ENCODE measurements around the gene MEIS3.

Gene MEIS3

DNA sequence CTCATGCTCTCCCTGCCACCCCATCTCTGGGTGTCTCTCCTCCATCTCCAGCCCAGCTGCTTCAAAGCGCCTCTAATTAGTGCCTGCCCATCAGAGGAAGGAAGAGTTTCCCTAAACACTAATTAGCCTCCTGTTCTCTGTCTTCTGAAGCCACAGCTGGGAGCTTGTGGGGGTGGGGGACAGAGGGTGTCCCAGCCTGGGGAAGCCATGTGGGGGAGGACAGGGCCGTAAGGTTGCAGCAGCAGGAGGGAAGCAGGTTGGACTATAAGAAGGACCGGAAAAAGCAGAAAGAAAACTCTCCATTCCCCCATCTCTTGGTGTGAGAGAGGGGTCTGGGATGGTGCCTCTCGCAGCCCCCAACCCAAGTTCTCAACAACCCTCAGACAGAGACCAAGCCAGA lies 26.2 kb upstream of the MEIS3 start:
- H3K9me3 Mint-ChIP-seq: no peaks in the 10 kb centered on the region
- peak overlapping the region; percentile 51 for H3K4me3 Mint-ChIP-seq
- peak overlapping the region; percentile 81 for H3K27ac Mint-ChIP-seq
- H3K36me3 Mint-ChIP-seq (ENCODE audit: low read depth): peaks cover 2% of the 10 kb centered on the region
- H3K4me1 Mint-ChIP-seq (ENCODE audit: low read depth): peaks cover 32% of the 10 kb centered on the region
- H3K27me3 Mint-ChIP-seq (ENCODE audit: low read depth): peaks cover 73% of the 10 kb centered on the region

GRCh38 chr19:47444388-47444821 lies 25.1 kb upstream of the MEIS3 start:
- H3K9me3 Mint-ChIP-seq: no peaks in the 10 kb centered on the region
- peaks cover 71% of the 10 kb centered on the region for H3K27me3 Mint-ChIP-seq (ENCODE audit: low read depth)
- H3K27ac Mint-ChIP-seq: peak overlapping the region; percentile 38
- peak overlapping the region; percentile 46 for H3K4me3 Mint-ChIP-seq
- H3K36me3 Mint-ChIP-seq (ENCODE audit: low read depth): peaks cover 2% of the 10 kb centered on the region
- peaks cover 32% of the 10 kb centered on the region for H3K4me1 Mint-ChIP-seq (ENCODE audit: low read depth)

DNA sequence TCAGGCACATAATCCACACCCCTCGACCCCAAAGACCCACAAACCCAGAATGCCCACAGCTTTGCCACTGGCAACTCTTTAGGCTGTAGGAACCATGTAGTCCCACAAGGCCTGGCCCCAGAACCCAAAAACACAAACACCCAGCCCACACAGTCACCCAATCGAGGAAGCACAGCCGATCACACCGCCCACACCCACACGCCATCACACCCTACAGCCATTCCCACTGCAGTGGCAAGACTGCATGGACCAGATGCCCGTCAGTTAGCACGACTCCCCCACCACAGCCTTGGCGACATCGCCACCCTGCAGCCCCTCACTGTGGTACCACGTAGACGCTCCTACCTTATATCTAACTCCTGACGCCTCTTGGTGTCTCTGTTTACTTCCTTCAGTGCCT lies 24.0 kb upstream of the MEIS3 start:
- Mint-ChIP-seq H3K4me1 (ENCODE audit: low read depth) (peaks cover 34% of the 10 kb centered on the region), H3K27me3 (ENCODE audit: low read depth) (peaks cover 68% of the 10 kb centered on the region), H3K9me3 (no peaks in the 10 kb centered on the region), H3K36me3 (ENCODE audit: low read depth) (peaks cover 2% of the 10 kb centered on the region), H3K27ac (no peak overlapping the region), H3K4me3 (no peak overlapping the region)

DNA sequence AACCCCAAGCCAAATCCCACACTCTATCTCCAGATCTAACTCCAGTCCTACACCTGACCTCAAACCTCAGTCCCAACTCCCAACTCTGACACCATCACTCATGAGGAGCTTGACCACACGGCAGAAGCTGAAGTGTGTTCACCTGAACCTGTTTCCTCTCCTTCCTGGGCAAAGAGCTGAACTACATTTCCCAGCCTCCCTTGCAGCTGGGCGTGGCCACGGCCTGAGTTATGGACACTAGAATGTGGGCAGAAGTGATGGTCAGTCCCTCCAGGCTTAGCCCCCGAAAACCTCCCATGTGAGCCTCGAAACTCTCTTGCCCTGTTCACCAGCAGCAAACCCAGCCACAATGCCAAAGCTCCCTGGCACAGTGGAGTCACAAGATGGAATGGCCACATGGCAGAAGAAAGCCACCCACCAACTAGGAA lies 19.5 kb upstream of the MEIS3 start:
- no peak overlapping the region for H3K27ac Mint-ChIP-seq
- no peaks in the 10 kb centered on the region for H3K9me3 Mint-ChIP-seq
- H3K27me3 Mint-ChIP-seq (ENCODE audit: low read depth): peaks cover 43% of the 10 kb centered on the region
- no peak overlapping the region for H3K4me3 Mint-ChIP-seq
- no peaks in the 10 kb centered on the region for H3K36me3 Mint-ChIP-seq (ENCODE audit: low read depth)
- peaks cover 26% of the 10 kb centered on the region for H3K4me1 Mint-ChIP-seq (ENCODE audit: low read depth)

GRCh38 chr19:47437500-47437899 lies 18.2 kb upstream of the MEIS3 start:
- peaks cover 30% of the 10 kb centered on the region for H3K27me3 Mint-ChIP-seq (ENCODE audit: low read depth)
- no peaks in the 10 kb centered on the region for H3K9me3 Mint-ChIP-seq
- peaks cover 27% of the 10 kb centered on the region for H3K4me1 Mint-ChIP-seq (ENCODE audit: low read depth)
- H3K27ac Mint-ChIP-seq: no peak overlapping the region
- H3K36me3 Mint-ChIP-seq (ENCODE audit: low read depth): no peaks in the 10 kb centered on the region
- H3K4me3 Mint-ChIP-seq: no peak overlapping the region

GRCh38 chr19:47436712-47437401 lies 17.5 kb upstream of the MEIS3 start:
- Mint-ChIP-seq H3K36me3 (ENCODE audit: low read depth) (no peaks in the 10 kb centered on the region), H3K27me3 (ENCODE audit: low read depth) (peaks cover 26% of the 10 kb centered on the region), H3K4me1 (ENCODE audit: low read depth) (peaks cover 30% of the 10 kb centered on the region), H3K4me3 (no peak overlapping the region), H3K27ac (peak overlapping the region; percentile 4), H3K9me3 (no peaks in the 10 kb centered on the region)

DNA sequence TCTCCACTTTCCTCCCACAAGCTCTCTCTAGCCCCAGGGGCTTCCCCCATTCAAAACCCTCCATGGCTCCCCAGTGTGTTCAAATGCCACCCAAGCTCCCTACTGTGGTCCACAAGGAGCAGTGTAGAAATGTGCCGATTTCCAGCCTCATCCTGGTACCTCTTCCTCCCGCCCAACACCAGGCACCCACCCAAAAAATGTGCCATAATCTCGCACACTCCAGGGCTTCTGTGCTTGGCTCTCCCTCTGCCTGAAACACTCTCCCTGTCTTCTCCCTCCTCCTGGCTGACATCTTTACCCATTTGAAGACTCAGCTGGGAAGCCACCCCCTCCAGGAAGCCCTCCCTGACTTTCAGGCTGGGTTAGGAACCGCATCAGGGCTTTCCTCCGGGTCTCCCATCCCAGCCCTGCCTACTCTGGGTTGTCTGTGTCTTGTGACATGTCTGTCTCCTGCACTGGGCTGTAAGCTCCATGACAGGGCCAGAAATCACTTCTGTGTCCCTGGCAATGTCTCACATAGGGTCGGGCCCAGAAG lies 16.6 kb upstream of the MEIS3 start:
- H3K36me3 Mint-ChIP-seq (ENCODE audit: low read depth): no peaks in the 10 kb centered on the region
- H3K9me3 Mint-ChIP-seq: no peaks in the 10 kb centered on the region
- H3K4me1 Mint-ChIP-seq (ENCODE audit: low read depth): peaks cover 30% of the 10 kb centered on the region
- H3K27ac Mint-ChIP-seq: no peak overlapping the region
- H3K27me3 Mint-ChIP-seq (ENCODE audit: low read depth): peaks cover 22% of the 10 kb centered on the region
- H3K4me3 Mint-ChIP-seq: no peak overlapping the region

- Mint-ChIP-seq H3K36me3 (ENCODE audit: low read depth) (no peaks in the 10 kb centered on the region), H3K4me1 (ENCODE audit: low read depth) (peaks cover 30% of the 10 kb centered on the region), H3K27me3 (ENCODE audit: low read depth) (peaks cover 24% of the 10 kb centered on the region), H3K4me3 (peak overlapping the region; percentile 60), H3K27ac (peak overlapping the region; percentile 67), H3K9me3 (no peaks in the 10 kb centered on the region)
These were observed 15.9 kb upstream of the MEIS3 start for GRCh38 chr19:47435196-47435595.

GRCh38 chr19:47434088-47434487 lies 14.8 kb upstream of the MEIS3 start:
- no peak overlapping the region for H3K4me3 Mint-ChIP-seq
- no peaks in the 10 kb centered on the region for H3K36me3 Mint-ChIP-seq (ENCODE audit: low read depth)
- peaks cover 35% of the 10 kb centered on the region for H3K4me1 Mint-ChIP-seq (ENCODE audit: low read depth)
- H3K27ac Mint-ChIP-seq: no peak overlapping the region
- H3K9me3 Mint-ChIP-seq: no peaks in the 10 kb centered on the region
- peaks cover 24% of the 10 kb centered on the region for H3K27me3 Mint-ChIP-seq (ENCODE audit: low read depth)

DNA sequence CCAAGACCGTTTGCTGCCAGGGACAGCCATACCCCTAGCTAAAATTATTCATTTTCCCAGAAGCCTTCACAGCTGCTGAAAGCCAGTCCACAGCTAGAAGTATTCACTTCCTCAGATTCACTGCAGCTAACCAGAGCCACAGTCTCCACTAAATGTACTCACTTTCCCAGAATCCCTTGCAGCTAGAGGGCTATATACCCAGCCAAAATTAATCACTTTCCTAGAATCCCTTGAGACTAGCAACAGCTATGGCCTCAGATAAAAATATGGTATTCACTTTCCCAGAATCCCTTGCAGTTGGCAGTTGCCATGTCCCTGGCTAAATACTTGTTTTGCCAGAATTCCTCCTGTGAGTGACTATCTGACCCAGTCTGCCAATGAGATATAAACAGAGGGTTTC lies 13.8 kb upstream of the MEIS3 start:
- Mint-ChIP-seq H3K4me3 (no peak overlapping the region), H3K27ac (no peak overlapping the region), H3K4me1 (ENCODE audit: low read depth) (peaks cover 34% of the 10 kb centered on the region), H3K36me3 (ENCODE audit: low read depth) (no peaks in the 10 kb centered on the region), H3K27me3 (ENCODE audit: low read depth) (peaks cover 18% of the 10 kb centered on the region), H3K9me3 (no peaks in the 10 kb centered on the region)

- Mint-ChIP-seq H3K9me3 (no peaks in the 10 kb centered on the region), H3K4me3 (no peak overlapping the region), H3K36me3 (ENCODE audit: low read depth) (no peaks in the 10 kb centered on the region), H3K27ac (no peak overlapping the region), H3K27me3 (ENCODE audit: low read depth) (peaks cover 18% of the 10 kb centered on the region), H3K4me1 (ENCODE audit: low read depth) (peaks cover 34% of the 10 kb centered on the region)
These were observed 13.2 kb upstream of the MEIS3 start for GRCh38 chr19:47432499-47432898.

- Mint-ChIP-seq H3K27me3 (ENCODE audit: low read depth) (peaks cover 15% of the 10 kb centered on the region), H3K9me3 (no peaks in the 10 kb centered on the region), H3K4me3 (no peak overlapping the region), H3K36me3 (ENCODE audit: low read depth) (no peaks in the 10 kb centered on the region), H3K27ac (peak overlapping the region; percentile 56), H3K4me1 (ENCODE audit: low read depth) (peaks cover 31% of the 10 kb centered on the region)
These were observed 12.8 kb upstream of the MEIS3 start for GRCh38 chr19:47432091-47432490.

GRCh38 chr19:47430041-47430802 lies 10.9 kb upstream of the MEIS3 start:
- no peaks in the 10 kb centered on the region for H3K9me3 Mint-ChIP-seq
- peak overlapping the region; percentile 56 for H3K4me3 Mint-ChIP-seq
- peaks cover 20% of the 10 kb centered on the region for H3K4me1 Mint-ChIP-seq (ENCODE audit: low read depth)
- peaks cover 13% of the 10 kb centered on the region for H3K27me3 Mint-ChIP-seq (ENCODE audit: low read depth)
- no peak overlapping the region for H3K27ac Mint-ChIP-seq
- no peaks in the 10 kb centered on the region for H3K36me3 Mint-ChIP-seq (ENCODE audit: low read depth)

- Mint-ChIP-seq H3K4me1 (ENCODE audit: low read depth) (peaks cover 19% of the 10 kb centered on the region), H3K27me3 (ENCODE audit: low read depth) (peaks cover 18% of the 10 kb centered on the region), H3K9me3 (no peaks in the 10 kb centered on the region), H3K36me3 (ENCODE audit: low read depth) (no peaks in the 10 kb centered on the region), H3K27ac (no peak overlapping the region), H3K4me3 (peak overlapping the region; percentile 56)
These were observed 9.9 kb upstream of the MEIS3 start for GRCh38 chr19:47429140-47429793.
